HEK293T (cell line): Measurements from ENCODE around the gene ZBTB44.

Source experiments
- ARNT ChIP-seq: fragments of 450-650 bp; IDR thresholded peaks from 2 replicates; pipeline ENCODE4 v1.6.1; 2017; ENCODE audit warnings: mild to moderate bottlenecking
- BHLHE40 ChIP-seq: fragments of 450-650 bp; IDR thresholded peaks from 2 replicates; pipeline ENCODE4 v1.6.1; 2016; ENCODE audit warnings: mild to moderate bottlenecking, moderate library complexity, borderline replicate concordance
- CTBP1 ChIP-seq: fragments of 450-650 bp; IDR thresholded peaks from 2 replicates; pipeline ENCODE4 v1.6.1; 2016; ENCODE audit warnings: borderline replicate concordance
- HDGF ChIP-seq: fragments of 450-650 bp; IDR thresholded peaks from 2 replicates; pipeline ENCODE4 v1.6.1; 2017; ENCODE audit warnings: antibody characterized with exemption, borderline replicate concordance
- SP1 ChIP-seq: fragments of 450-650 bp; IDR thresholded peaks from 2 replicates; pipeline ENCODE4 v1.6.1; 2017
- SUZ12 ChIP-seq: fragments of 450-650 bp; IDR thresholded peaks from 2 replicates; pipeline ENCODE4 v1.6.1; 2016; ENCODE audit warnings: mild to moderate bottlenecking
- TARDBP ChIP-seq: fragments of 450-650 bp; IDR thresholded peaks from 2 replicates; pipeline ENCODE4 v1.6.1; 2016

- TF ChIP-seq BHLHE40 (no peak), SP1 (no peak), HDGF (no peak), CTBP1 (no peak), SUZ12 (no peak), TARDBP (no peak), ARNT (no peak)
Measured at GRCh38 chr11:130203766-130204702, 110.7 kb downstream of the ZBTB44 start.
